GM13976 (cell line): Measurements from ENCODE around the gene SLC25A43.
A peak's percentile ranks its signal among the peaks of the same experiment; 100 is the strongest.

Experiments used
- DNase-seq: peaks from one replicate; pipeline ENCODE4 v3.0.0; 2012; ENCODE audit warnings: low spot score
- CTCF ChIP-seq: IDR thresholded peaks from 2 replicates; pipeline ENCODE4 v1.5.1; 2012; ENCODE audit warnings: borderline replicate concordance, mild to moderate bottlenecking; ENCODE audit not compliant: insufficient read depth; ENCODE audit errors: extremely low read depth, missing control alignments, control extremely low read depth
- in situ Hi-C: fragments of 300-500 bp; cut with MboI; formaldehyde crosslinking; loops from one replicate; pipeline ENCODE4 v1.12.0; 2022; ENCODE audit warnings: low sequenced_read_pairs, mixed read lengths, inconsistent platforms; ENCODE audit not compliant: unreplicated experiment

The SLC25A43 gene

GRCh38 chrX:119465555-119465954 lies 66.4 kb downstream of the SLC25A43 start:
- no peak for DNase-seq
- in situ Hi-C loops = no loop called here
- no peak for TF ChIP-seq CTCF

- no peak for TF ChIP-seq CTCF
- DNase-seq = no peak
- in situ Hi-C loops = no loop called here
Observed at GRCh38 chrX:119466970-119467369, 67.8 kb downstream of the SLC25A43 start.

- no peak for DNase-seq
- in situ Hi-C loops = no loop called here
- TF ChIP-seq CTCF = no peak
Observed at GRCh38 chrX:119467433-119467832, 68.3 kb downstream of the SLC25A43 start.

- DNase-seq = peak; percentile 87
- in situ Hi-C loops = no loop called here
- TF ChIP-seq CTCF = no peak
Observed at GRCh38 chrX:119467842-119468550, 68.9 kb downstream of the SLC25A43 start, which contains the start of gene SLC25A5. SLC25A5 (plus strand) TSS chrX:119468444; CDS start chrX:119468516, 72 bp downstream.

DNA sequence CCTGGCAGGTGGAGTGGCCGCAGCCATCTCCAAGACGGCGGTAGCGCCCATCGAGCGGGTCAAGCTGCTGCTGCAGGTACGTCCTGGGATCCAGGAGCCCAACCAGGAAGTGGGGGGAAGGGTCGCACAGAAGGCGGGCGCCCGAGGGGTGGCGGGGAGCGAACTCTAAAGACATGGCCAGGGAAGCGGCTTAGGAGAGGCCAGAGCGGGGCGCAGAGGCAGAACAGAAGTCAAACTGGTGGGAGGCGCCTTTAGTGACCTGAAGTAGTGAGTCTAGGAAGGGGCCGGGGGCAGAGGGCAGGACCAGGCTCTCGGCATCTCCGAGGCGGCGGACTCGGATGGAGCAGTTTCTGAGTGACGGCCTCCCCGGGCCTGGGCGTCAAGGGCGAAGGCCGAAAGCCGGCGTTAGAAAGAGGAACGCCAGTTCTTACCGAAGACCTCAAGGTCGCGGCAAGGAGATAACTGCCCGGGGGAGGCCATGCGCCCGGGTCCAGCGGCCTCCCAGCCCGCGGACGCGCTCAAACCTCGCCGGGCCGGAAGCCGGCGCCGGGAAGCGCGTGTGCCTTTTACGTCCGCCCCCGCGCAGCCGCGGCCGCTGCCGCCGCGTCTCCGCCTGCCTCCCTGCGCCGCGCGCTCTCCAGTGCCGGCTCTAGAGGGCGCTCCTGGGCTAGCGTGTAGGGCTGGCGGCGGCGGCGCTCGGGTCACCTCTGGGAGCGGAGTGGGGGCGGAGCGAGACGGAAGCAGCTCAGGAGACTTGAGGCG lies 69.6 kb downstream of the SLC25A43 start:
- in situ Hi-C loops = no loop called here
- peak; percentile 83 for DNase-seq
- TF ChIP-seq CTCF = peak; percentile 83

GRCh38 chrX:119469313-119469635 lies 70.1 kb downstream of the SLC25A43 start:
- no peak for DNase-seq
- TF ChIP-seq CTCF = no peak
- in situ Hi-C loops = no loop called here
